H1 (cell line): ENCODE data around the gene TEX101. TPM values are rescaled to one million over a fixed set of nuclear protein-coding genes. Genes with fewer than 3 reads are reported as not detected.

Experiments used
- CTCF ChIA-PET: fragments of 300-600 bp; sonication (Branson Sonifier 250); formaldehyde crosslinking; loops from one replicate; lab custom pipeline; 2021; ENCODE audit not compliant: partially characterized antibody; lab: Charles Lee
- POLR2A ChIA-PET: fragments of 300-600 bp; sonication (Branson Sonifier 250); formaldehyde crosslinking; loops from one replicate; lab custom pipeline; 2021; ENCODE audit warnings: inconsistent platforms; ENCODE audit not compliant: partially characterized antibody; lab: Charles Lee
- DNase-seq, 2 experiments: peaks; one replicate each; pipeline versions ENCODE4 v3.0.0 to v3.0.0-alpha.2; 2010 to 2022; ENCODE audit warnings: low spot score in 2 of 2, low read depth in 1 of 2, mixed read lengths in 1 of 2
- FAIRE-seq: peaks from 2 replicates; lab custom pipeline; 2011; peaks lifted over from hg19 to GRCh38; lab: Jason Lieb, UNC
- H2AFZ ChIP-seq: 2 replicates; pipeline ENCODE4 v1.8.1; 2012; ENCODE audit warnings: low read length, inconsistent platforms
- H2AK5ac ChIP-seq: 2 replicates; pipeline ENCODE4 v1.6.1; 2013; ENCODE audit warnings: low read depth, low read length
- H2BK120ac ChIP-seq: replicated peaks from 2 replicates; pipeline ENCODE3; 2013; ENCODE audit warnings: low read depth, low read length, inconsistent platforms
- H2BK12ac ChIP-seq: 2 replicates; pipeline ENCODE4 v1.6.1; 2013; ENCODE audit warnings: low read depth, low read length
- H2BK15ac ChIP-seq: 2 replicates; pipeline ENCODE4 v1.6.1; 2013; ENCODE audit warnings: low read length
- H2BK20ac ChIP-seq: 2 replicates; pipeline ENCODE4 v1.6.1; 2013; ENCODE audit warnings: low read length
- H2BK5ac ChIP-seq: 2 replicates; pipeline ENCODE4 v1.6.1; 2013; ENCODE audit warnings: low read depth, low read length
- H3K14ac ChIP-seq: 2 replicates; pipeline ENCODE4 v1.6.1; 2013; ENCODE audit warnings: inconsistent platforms; ENCODE audit not compliant: insufficient read length
- H3K18ac ChIP-seq: 2 replicates; pipeline ENCODE4 v1.6.1; 2013; ENCODE audit warnings: low read length; ENCODE audit errors: extremely low read depth
- H3K23ac ChIP-seq: 2 replicates; pipeline ENCODE4 v1.6.1; 2013; ENCODE audit warnings: inconsistent platforms; ENCODE audit not compliant: insufficient read length
- H3K23me2 ChIP-seq: 2 replicates; pipeline ENCODE4 v1.6.1; 2013; ENCODE audit warnings: low read depth, low read length
- H3K27ac ChIP-seq: 2 replicates; pipeline ENCODE4 v1.6.1; 2011; ENCODE audit warnings: low read depth, low read length, inconsistent platforms
- H3K27me3 ChIP-seq, 4 experiments: replicated peaks in 1 of 4; 1 replicate in 1 of 4; 2 replicates in 3 of 4; pipeline versions ENCODE4 v1.6.1 to v1.8.1; 2011 to 2013; ENCODE audit warnings: low read length in 3 of 4, mild to moderate bottlenecking in 3 of 4, inconsistent platforms in 2 of 4, mixed read lengths in 2 of 4, moderate library complexity in 1 of 4; ENCODE audit not compliant: control insufficient read depth in 3 of 4, insufficient read depth in 3 of 4; ENCODE audit errors: extremely low read depth in 1 of 4
- H3K36me3 ChIP-seq, 4 experiments: 2 replicates each; pipeline versions ENCODE4 v1.6.1 to v1.8.1; 2011 to 2013; ENCODE audit warnings: mild to moderate bottlenecking in 4 of 4, low read length in 3 of 4, moderate library complexity in 2 of 4, control low read depth in 1 of 4, inconsistent platforms in 1 of 4; ENCODE audit not compliant: insufficient read depth in 4 of 4, control insufficient read depth in 2 of 4
- H3K4ac ChIP-seq: replicated peaks from 2 replicates; pipeline ENCODE3; 2013; ENCODE audit warnings: low read length, low read depth, mixed read lengths, inconsistent platforms; ENCODE audit not compliant: insufficient read length
- H3K4me1 ChIP-seq, 4 experiments: replicated peaks in 1 of 4; 1 replicate in 1 of 4; 2 replicates in 3 of 4; pipeline versions ENCODE4 v1.6.1 to v1.8.1; 2011 to 2013; ENCODE audit warnings: low read length in 3 of 4, inconsistent platforms in 2 of 4, mixed read lengths in 1 of 4; ENCODE audit not compliant: insufficient read depth in 4 of 4, control insufficient read depth in 3 of 4
- H3K4me2 ChIP-seq, 2 experiments: 2 replicates each; pipeline versions ENCODE4 v1.6.1 to v1.8.1; 2011 to 2013; ENCODE audit warnings: low read depth in 2 of 2, low read length in 2 of 2, control low read depth in 1 of 2, inconsistent platforms in 1 of 2, mild to moderate bottlenecking in 1 of 2; ENCODE audit not compliant: insufficient read depth in 1 of 2
- H3K4me3 ChIP-seq, 4 experiments: fragments of 200-600, 300-600 bp in 1 of 4; sonication (generic), shearing (Covaris generic), sonication (Bioruptor Twin) in 1 of 4; 2 replicates each; pipeline versions ENCODE4 v1.5.1 to v1.8.1; 2011 to 2016; ENCODE audit warnings: low read length in 4 of 4, low read depth in 3 of 4, control low read depth in 2 of 4, inconsistent platforms in 2 of 4, mild to moderate bottlenecking in 2 of 4, mixed read lengths in 1 of 4, moderate library complexity in 1 of 4; ENCODE audit not compliant: insufficient read depth in 2 of 4; ENCODE audit errors: extremely low read depth in 1 of 4
- H3K56ac ChIP-seq: replicated peaks from 2 replicates; pipeline ENCODE3; 2013; ENCODE audit warnings: low read depth, mild to moderate bottlenecking, mixed read lengths, low read length, inconsistent platforms; ENCODE audit not compliant: insufficient read length
- H3K79me1 ChIP-seq: 2 replicates; pipeline ENCODE4 v1.6.1; 2013; ENCODE audit warnings: low read depth, low read length, control low read depth
- H3K79me2 ChIP-seq, 2 experiments: 2 replicates each; pipeline versions ENCODE4 v1.6.1 to v1.8.1; 2012 to 2013; ENCODE audit warnings: low read length in 2 of 2, mild to moderate bottlenecking in 2 of 2, inconsistent platforms in 1 of 2; ENCODE audit not compliant: insufficient read depth in 2 of 2, control insufficient read depth in 1 of 2
- H3K9ac ChIP-seq, 4 experiments: replicated peaks in 1 of 4; 1 replicate in 1 of 4; 2 replicates in 3 of 4; pipeline versions ENCODE4 v1.6.1 to v1.8.1; 2011 to 2013; ENCODE audit warnings: low read depth in 3 of 4, low read length in 3 of 4, control low read depth in 2 of 4, mild to moderate bottlenecking in 2 of 4, moderate library complexity in 2 of 4, inconsistent platforms in 1 of 4; ENCODE audit errors: extremely low read depth in 1 of 4
- H3K9me3 ChIP-seq, 2 experiments: 2 replicates each; pipeline versions ENCODE4 v1.6.1 to v1.8.1; 2012 to 2013; ENCODE audit warnings: mild to moderate bottlenecking in 2 of 2, moderate library complexity in 2 of 2, control low read depth in 1 of 2, inconsistent platforms in 1 of 2, low read depth in 1 of 2, low read length in 1 of 2, mixed read lengths in 1 of 2; ENCODE audit not compliant: insufficient read depth in 2 of 2
- H4K20me1 ChIP-seq, 2 experiments: replicated peaks in 1 of 2; 2 replicates each; pipeline versions ENCODE3 to v1.8.1; 2011 to 2013; ENCODE audit warnings: inconsistent platforms in 2 of 2, low read length in 2 of 2, mild to moderate bottlenecking in 1 of 2; ENCODE audit not compliant: insufficient read depth in 2 of 2, control insufficient read depth in 1 of 2
- H4K5ac ChIP-seq: 2 replicates; pipeline ENCODE4 v1.6.1; 2013; ENCODE audit warnings: low read length, low read depth, mixed read lengths, inconsistent platforms; ENCODE audit not compliant: insufficient read length
- H4K8ac ChIP-seq: 2 replicates; pipeline ENCODE4 v1.8.0; 2013; ENCODE audit warnings: mild to moderate bottlenecking, moderate library complexity, low read length, inconsistent platforms; ENCODE audit not compliant: insufficient read depth; ENCODE audit errors: extremely low read depth
- H4K91ac ChIP-seq: replicated peaks from 2 replicates; pipeline ENCODE3; 2013; ENCODE audit warnings: low read length, mixed read lengths, inconsistent platforms; ENCODE audit not compliant: insufficient read length
- ATF3 ChIP-seq: IDR thresholded peaks from 2 replicates; pipeline ENCODE4 v1.6.1; 2011; ENCODE audit warnings: low read depth, mild to moderate bottlenecking, low read length; ENCODE audit not compliant: insufficient read depth
- BACH1 ChIP-seq: IDR thresholded peaks from 2 replicates; pipeline ENCODE4 v1.6.1; 2012; ENCODE audit warnings: low read length, improper control_type of control experiment
- CEBPB ChIP-seq: IDR thresholded peaks from 2 replicates; pipeline ENCODE4 v1.6.1; 2012; ENCODE audit warnings: low read depth, low read length
- CTCF ChIP-seq, 3 experiments: IDR thresholded peaks; 1 replicate in 2 of 3; 2 replicates in 1 of 3; pipeline versions ENCODE4 v1.5.1 to v1.6.1; 2011; ENCODE audit warnings: low read length in 3 of 3, mild to moderate bottlenecking in 3 of 3, inconsistent platforms in 2 of 3, low read depth in 1 of 3, moderate library complexity in 1 of 3; ENCODE audit not compliant: insufficient read depth in 1 of 3; ENCODE audit errors: control extremely low read depth in 1 of 3
- E2F6 ChIP-seq: IDR thresholded peaks from 2 replicates; pipeline ENCODE4 v1.6.1; 2012; ENCODE audit warnings: inconsistent platforms
- EGR1 ChIP-seq: IDR thresholded peaks from 2 replicates; pipeline ENCODE4 v1.6.1; 2011; ENCODE audit warnings: low read depth, low read length, borderline replicate concordance
- EZH2 ChIP-seq: fragments of 200-600 bp; sonication (generic); IDR thresholded peaks from 2 replicates; pipeline ENCODE4 v1.7.1; 2012; ENCODE audit warnings: low read depth, mild to moderate bottlenecking, moderate library complexity, low read length, inconsistent platforms; ENCODE audit not compliant: severe bottlenecking
- GTF2F1 ChIP-seq: IDR thresholded peaks from 2 replicates; pipeline ENCODE4 v1.6.1; 2012; ENCODE audit warnings: low read depth, low read length, improper control_type of control experiment, borderline replicate concordance
- SIRT6 ChIP-seq: IDR thresholded peaks from one replicate; pipeline ENCODE4 v1.7.1; 2012; ENCODE audit warnings: low read length, inconsistent platforms
- SIX5 ChIP-seq: IDR thresholded peaks from 2 replicates; pipeline ENCODE4 v1.6.1; 2011; ENCODE audit warnings: mild to moderate bottlenecking, low read depth, low read length
- SP4 ChIP-seq: IDR thresholded peaks from 2 replicates; pipeline ENCODE4 v1.6.1; 2012; ENCODE audit warnings: low read length, inconsistent platforms
- TAF1 ChIP-seq: IDR thresholded peaks from 2 replicates; pipeline ENCODE4 v1.6.1; 2011; ENCODE audit warnings: mild to moderate bottlenecking, low read depth, low read length
- whole genome bisulfite sequencing, 2 experiments: shearing (Covaris generic) in 1 of 2; methylation state at CpG; one replicate each; pipeline versions ENCODE4 v1.1.6 to v1.1.7; 2013 to 2015; ENCODE audit warnings: low lambda C conversion rate in 2 of 2, mixed read lengths in 2 of 2, inconsistent platforms in 1 of 2, low coverage in 1 of 2, missing lambda C conversion rate in 1 of 2; ENCODE audit not compliant: insufficient replicate concordance in 2 of 2, insufficient coverage in 1 of 2, insufficient read length in 1 of 2; ENCODE audit errors: extremely low coverage in 1 of 2, missing lambda C conversion rate in 1 of 2; 5-methylcytosine and 5-hydroxymethylcytosine counted together
- polyA plus RNA-seq, 7 experiments: library from polyadenylated mRNA; depleted of rRNA in 3 of 7; stranded (reverse) in 5 of 7; unstranded in 2 of 7; fragments of >200 nt in 5 of 7; fragments of 200-250 nt in 2 of 7; gene quantifications; 1 replicate in 5 of 7; 2 replicates in 1 of 7; 4 replicates in 1 of 7; pipeline versions ENCODE4 v1.2.1 to v1.2.3, GENCODE V29; 2011 to 2013; ENCODE audit warnings: missing spikeins in 2 of 7, mixed read lengths in 2 of 7
- total RNA-seq: library from RNA; stranded (reverse); fragmentation: NEBNext Ultra II Directional; extraction: Animal tissue kit (Norgen Biotek cat#: 25700); gene quantifications from 2 replicates; pipeline ENCODE4 v1.2.1, GENCODE V29; 2021

The TEX101 gene
- total and polyA plus RNA-seq, 2 of the 8 experiments (the other 6 are each of a cell fraction or from before 2014, with no cell fraction given), result 0.12 TPM; not detected in 1

GRCh38 chr19:43433358-43433673 lies 18.6 kb downstream of the TEX101 start:
- H3K9ac ChIP-seq, result no peak overlapping the region
- H4K8ac ChIP-seq, result no peak overlapping the region
- H4K20me1 ChIP-seq, result no peaks in the 10 kb centered on the region
- no peak for FAIRE-seq
- no peak for DNase-seq
- no peaks in the 10 kb centered on the region for H3K23me2 ChIP-seq
- H3K4me1 ChIP-seq, result no peaks in the 10 kb centered on the region
- no peak overlapping the region for H4K91ac ChIP-seq
- no peak overlapping the region for H3K4ac ChIP-seq
- CTCF ChIA-PET, result interaction anchor here (1.0 to 5.3 kb wide), 5 partner anchors 12 to 86 kb away, joined by 3 to 49 read pairs (median 35); no protein-coding TSS in a partner anchor
- no peaks in the 10 kb centered on the region for H3K9me3 ChIP-seq
- POLR2A ChIA-PET, result no interaction called here
- H2BK20ac ChIP-seq, result no peak overlapping the region
- no peak overlapping the region for H3K4me3 ChIP-seq
- H3K4me2 ChIP-seq, result no peak overlapping the region
- H3K27ac ChIP-seq, result no peak overlapping the region
- H2AFZ ChIP-seq, result no peak overlapping the region
- H3K27me3 ChIP-seq, result no peaks in the 10 kb centered on the region
- 84% methylated on average over 2 of the region's 2 CpGs; no CpG with 5 or more reads in 1 of the 2 experiments for WGBS, 2 experiments
- no peak overlapping the region for H2BK120ac ChIP-seq
- H2BK5ac ChIP-seq, result no peak overlapping the region
- H3K79me2 ChIP-seq, result no peaks in the 10 kb centered on the region
- H3K14ac ChIP-seq, result no peak overlapping the region
- H3K18ac ChIP-seq, result no peak overlapping the region
- H2BK12ac ChIP-seq, result no peak overlapping the region
- no peak overlapping the region for H4K5ac ChIP-seq
- H3K23ac ChIP-seq, result no peak overlapping the region
- H2BK15ac ChIP-seq, result no peak overlapping the region
- no peaks in the 10 kb centered on the region for H3K79me1 ChIP-seq
- H3K56ac ChIP-seq, result no peak overlapping the region
- H3K36me3 ChIP-seq, result no peaks in the 10 kb centered on the region
- H2AK5ac ChIP-seq, result no peak overlapping the region
- TF ChIP-seq GTF2F1 (no peak), ATF3 (no peak), CEBPB (no peak), CTCF (IDR thresholded peaks at IDR 0.05; ENCODE audit: control extremely low read depth in 1 of 3, insufficient read depth in 1 of 3, low read depth in 1 of 3, low read length in 3 of 3) (no peak), TAF1 (no peak), BACH1 (no peak), EGR1 (no peak), SIX5 (no peak), E2F6 (no peak), SIRT6 (no peak), EZH2 (no peak), SP4 (no peak)
